Measurements from ENCODE around the gene ACOT4.
A peak's percentile ranks its signal among the peaks of the same experiment; 100 is the strongest.
"Not testable (repeated sequence)": the region's sequence is repeated elsewhere in the genome, so short reads cannot be mapped to it uniquely, and the experiment has no call there.

The ACOT4 gene

GRCh38 chr14:73582102-73582979, 9.3 kb upstream of the ACOT4 start:
- not testable (repeated sequence) for DNase-seq

GRCh38 chr14:73588695-73589094, 3.0 kb upstream of the ACOT4 start:
- no peak for DNase-seq

- no peak for DNase-seq
Measured at GRCh38 chr14:73589116-73589515, 2.6 kb upstream of the ACOT4 start.

- not testable (repeated sequence) for DNase-seq
Measured at GRCh38 chr14:73590673-73591004, 1.0 kb upstream of the ACOT4 start.

- DNase-seq, result no peak
Measured at GRCh38 chr14:73594491-73594890, 2.8 kb downstream of the ACOT4 start.

GRCh38 chr14:73599499-73599898, 7.8 kb downstream of the ACOT4 start:
- no peak for DNase-seq

GRCh38 chr14:73602994-73603393, 11.3 kb downstream of the ACOT4 start:
- no peak for DNase-seq

- DNase-seq, result no peak
Measured at GRCh38 chr14:73606271-73606670, 14.6 kb downstream of the ACOT4 start.

GRCh38 chr14:73607241-73607640, 15.6 kb downstream of the ACOT4 start:
- DNase-seq, result no peak

GRCh38 chr14:73610687-73611086, 19.0 kb downstream of the ACOT4 start:
- no peak for DNase-seq

GRCh38 chr14:73612339-73613045, 20.8 kb downstream of the ACOT4 start, which contains the start of gene ACOT6:
TSS of gene ACOT6 (plus strand) at chr14:73612517. CDS start at chr14:73612572, 55 bp downstream.
- peak; percentile 50 for DNase-seq

GRCh38 chr14:73613046-73613383, 21.3 kb downstream of the ACOT4 start:
- no peak for DNase-seq

GRCh38 chr14:73613419-73613963, 21.8 kb downstream of the ACOT4 start:
- no peak for DNase-seq

- no peak for DNase-seq
Measured at GRCh38 chr14:73616831-73617230, 25.2 kb downstream of the ACOT4 start.

- no peak for DNase-seq
Measured at GRCh38 chr14:73619524-73619923, 27.9 kb downstream of the ACOT4 start.

GRCh38 chr14:73620268-73620667, 28.6 kb downstream of the ACOT4 start:
- DNase-seq, result no peak

GRCh38 chr14:73623504-73624054, 31.9 kb downstream of the ACOT4 start:
- DNase-seq, result no peak

- DNase-seq, result no peak
Measured at GRCh38 chr14:73625706-73626105, 34.0 kb downstream of the ACOT4 start.

- no peak for DNase-seq
Measured at GRCh38 chr14:73627151-73627558, 35.5 kb downstream of the ACOT4 start.

GRCh38 chr14:73630009-73630780, 38.5 kb downstream of the ACOT4 start:
- DNase-seq, result no peak

GRCh38 chr14:73633116-73634010, 41.7 kb downstream of the ACOT4 start:
- peak; percentile 60 for DNase-seq

All from activated gamma-delta T cell treated with Interleukin-2 at 50 U/mL for 16 hours (primary cell).